ENCODE data around the gene RNF20. TPM values are rescaled to one million over a fixed set of nuclear protein-coding genes. Genes with fewer than 3 reads are reported as not detected.

RNF20 gene
- total RNA-seq, 4 donors from 2014 or later = 27.1 to 48.3 (median 35.6) TPM

GRCh38 chr9:101509572-101509971 is 24.1 kb upstream of the RNF20 start:
- no peak for DNase-seq
- TF ChIP-seq CTCF (IDR thresholded peaks at IDR 0.05) = no peak
- TF ChIP-seq POLR2A (IDR thresholded peaks at IDR 0.05) = no peak
- no peak overlapping the region for H3K4me3 ChIP-seq
- intact Hi-C loops (cut with DNase I; ENCODE audit: low total_unique reads) = no loop called here
- H3K4me1 ChIP-seq = no peaks in the 10 kb centered on the region
- H3K9me3 ChIP-seq = no peaks in the 10 kb centered on the region
- H3K36me3 ChIP-seq = no peaks in the 10 kb centered on the region
- no peak overlapping the region for H3K27ac ChIP-seq
- no peaks in the 10 kb centered on the region for H3K27me3 ChIP-seq

GRCh38 chr9:101510459-101510858 is 23.2 kb upstream of the RNF20 start:
- H3K4me1 ChIP-seq = no peaks in the 10 kb centered on the region
- no peak overlapping the region for H3K27ac ChIP-seq
- no peaks in the 10 kb centered on the region for H3K36me3 ChIP-seq
- TF ChIP-seq CTCF (IDR thresholded peaks at IDR 0.05) = no peak
- H3K27me3 ChIP-seq = no peaks in the 10 kb centered on the region
- intact Hi-C loops (cut with DNase I; ENCODE audit: low total_unique reads) = no loop called here
- no peak overlapping the region for H3K4me3 ChIP-seq
- no peak for DNase-seq
- H3K9me3 ChIP-seq = no peaks in the 10 kb centered on the region

- no peaks in the 10 kb centered on the region for H3K9me3 ChIP-seq
- H3K4me1 ChIP-seq = no peaks in the 10 kb centered on the region
- H3K4me3 ChIP-seq = no peak overlapping the region
- TF ChIP-seq CTCF (IDR thresholded peaks at IDR 0.05) (no peak), POLR2A (IDR thresholded peaks at IDR 0.05) (no peak)
- intact Hi-C loops (cut with DNase I; ENCODE audit: low total_unique reads) = no loop called here
- DNase-seq = no peak
- no peak overlapping the region for H3K27ac ChIP-seq
- H3K27me3 ChIP-seq = no peaks in the 10 kb centered on the region
- no peaks in the 10 kb centered on the region for H3K36me3 ChIP-seq
These were observed 22.6 kb upstream of the RNF20 start for GRCh38 chr9:101511009-101511408.

GRCh38 chr9:101512116-101512515 is 21.5 kb upstream of the RNF20 start:
- DNase-seq = no peak
- no peak overlapping the region for H3K27ac ChIP-seq
- no peak overlapping the region for H3K4me3 ChIP-seq
- H3K9me3 ChIP-seq = no peaks in the 10 kb centered on the region
- no peak for TF ChIP-seq POLR2A (IDR thresholded peaks at IDR 0.05)
- TF ChIP-seq CTCF (IDR thresholded peaks at IDR 0.05) = no peak
- H3K36me3 ChIP-seq = no peaks in the 10 kb centered on the region
- no peaks in the 10 kb centered on the region for H3K27me3 ChIP-seq
- intact Hi-C loops (cut with DNase I; ENCODE audit: low total_unique reads) = no loop called here
- H3K4me1 ChIP-seq = no peaks in the 10 kb centered on the region

GRCh38 chr9:101513351-101513750 is 20.3 kb upstream of the RNF20 start:
- Histone ChIP-seq H3K36me3 (no peaks in the 10 kb centered on the region), H3K27ac (no peak overlapping the region), H3K9me3 (no peaks in the 10 kb centered on the region), H3K4me1 (no peaks in the 10 kb centered on the region), H3K4me3 (no peak overlapping the region), H3K27me3 (no peaks in the 10 kb centered on the region)
- no peak for DNase-seq
- TF ChIP-seq POLR2A (IDR thresholded peaks at IDR 0.05) (no peak), CTCF (IDR thresholded peaks at IDR 0.05) (no peak)
- intact Hi-C loops (cut with DNase I; ENCODE audit: low total_unique reads) = no loop called here

Measured in uterus (tissue), 4 donors.